Suprapubic skin (tissue), 4 donors: Measurements from ENCODE around the gene PRAMEF9. TPM values are rescaled to one million over a fixed set of nuclear protein-coding genes. Genes with fewer than 3 reads are reported as not detected.

Experiments used
- DNase-seq, 2 donors: peaks; one replicate each; pipeline ENCODE4 v3.0.0-alpha.2; 2019; ENCODE audit warnings: low spot score in 2 of 2
- H3K27ac ChIP-seq: fragments of 200-600 bp; sonication (generic); one replicate; pipeline ENCODE4 v1.5.1; 2019
- H3K27me3 ChIP-seq: fragments of 200-600 bp; sonication (generic); one replicate; pipeline ENCODE4 v1.5.1; 2019
- H3K36me3 ChIP-seq: fragments of 200-600 bp; sonication (generic); one replicate; pipeline ENCODE4 v1.5.1; 2019
- H3K4me1 ChIP-seq: fragments of 200-600 bp; sonication (generic); one replicate; pipeline ENCODE4 v1.5.1; 2019
- H3K4me3 ChIP-seq: fragments of 200-600 bp; sonication (generic); one replicate; pipeline ENCODE4 v1.5.1; 2019; ENCODE audit warnings: mild to moderate bottlenecking
- H3K9me3 ChIP-seq: fragments of 200-600 bp; sonication (generic); one replicate; pipeline ENCODE4 v1.5.1; 2019
- CTCF ChIP-seq, 2 donors: fragments of 200-600 bp in 1 of 2; fragments of 450-650 bp in 1 of 2; sonication (generic) in 1 of 2; IDR thresholded peaks; one replicate each; pipeline ENCODE4 v1.5.1; 2016 to 2019; ENCODE audit warnings: antibody characterized with exemption in 2 of 2, mild to moderate bottlenecking in 1 of 2, moderate library complexity in 1 of 2
- EP300 ChIP-seq: sonication (generic); formaldehyde crosslinking; IDR thresholded peaks from one replicate; pipeline ENCODE4 v1.6.1; 2017; ENCODE audit warnings: antibody characterized with exemption
- POLR2A ChIP-seq, 2 donors: fragments of 450-650 bp; IDR thresholded peaks; one replicate each; pipeline ENCODE4 v1.6.1; 2017; ENCODE audit warnings: antibody characterized with exemption in 2 of 2, mild to moderate bottlenecking in 2 of 2, moderate library complexity in 2 of 2
- WGBS: methylation state at CpG from one replicate; pipeline ENCODE4 v1.1.5; 2018; 5-methylcytosine and 5-hydroxymethylcytosine counted together
- total RNA-seq, 4 donors: library from RNA; depleted of rRNA; stranded (reverse); fragments of >200 nt; gene quantifications; one replicate each; pipeline ENCODE4 v1.1.0, GENCODE V29; 2016

PRAMEF9 gene
- total RNA-seq, 4 donors from 2014 or later: not detected

GRCh38 chr1:13228343-13228781 lies 56.7 kb downstream of the PRAMEF9 start:
- peak in 1 of 2 donors; percentile 22 for DNase-seq
- Histone ChIP-seq H3K9me3 (no peaks in the 10 kb centered on the region), H3K4me1 (no peaks in the 10 kb centered on the region), H3K36me3 (no peaks in the 10 kb centered on the region), H3K4me3 (no peak overlapping the region), H3K27ac (no peak overlapping the region), H3K27me3 (peaks cover 9% of the 10 kb centered on the region)
- TF ChIP-seq CTCF (IDR thresholded peaks at IDR 0.05) (no peak), EP300 (no peak), POLR2A (IDR thresholded peaks at IDR 0.05) (no peak)
- 79% methylated on average over 7 of the region's 7 CpGs for WGBS

Other genes with a start within 250 kb of the PRAMEF9 start
- not detected for gene PRAMEF6, start 224.3 kb upstream of the PRAMEF9 start, total RNA-seq
- gene PRAMEF27, start 115.3 kb upstream of the PRAMEF9 start, total RNA-seq: not detected
- gene HNRNPCL3, start 111.1 kb upstream of the PRAMEF9 start, total RNA-seq: not detected
- gene PRAMEF25, start 101.1 kb upstream of the PRAMEF9 start, total RNA-seq: not detected
- gene HNRNPCL2, start 55.0 kb upstream of the PRAMEF9 start, total RNA-seq: not detected
- not detected for gene PRAMEF26, start 15.8 kb upstream of the PRAMEF9 start, total RNA-seq
- not detected for gene HNRNPCL4, start 6.2 kb upstream of the PRAMEF9 start, total RNA-seq
- gene PRAMEF13, start 29.6 kb downstream of the PRAMEF9 start, total RNA-seq: not detected
- not detected for gene PRAMEF18, start 54.3 kb downstream of the PRAMEF9 start, total RNA-seq
- not detected for gene PRAMEF5, start 82.3 kb downstream of the PRAMEF9 start, total RNA-seq
- not detected for gene PRAMEF8, start 113.3 kb downstream of the PRAMEF9 start, total RNA-seq
- not detected for gene PRAMEF33, start 131.7 kb downstream of the PRAMEF9 start, total RNA-seq
- gene PRAMEF15, start 143.7 kb downstream of the PRAMEF9 start, total RNA-seq: not detected
- gene PRAMEF14, start 175.3 kb downstream of the PRAMEF9 start, total RNA-seq: not detected
- gene PRAMEF19, start 200.1 kb downstream of the PRAMEF9 start, total RNA-seq: not detected
- gene PRAMEF17, start 217.8 kb downstream of the PRAMEF9 start, total RNA-seq: not detected
- not detected for gene PRAMEF20, start 238.6 kb downstream of the PRAMEF9 start, total RNA-seq